Measurements from ENCODE around the gene ASIC5. TPM values are rescaled to one million over a fixed set of nuclear protein-coding genes. Genes with fewer than 3 reads are reported as not detected.
A peak's percentile ranks its signal among the peaks of the same experiment; 100 is the strongest.

The ASIC5 gene
- polyA plus RNA-seq, 1 of the 3 experiments (the other 2 are of a cell fraction): not detected

- no peaks in the 10 kb centered on the region for H3K27me3 ChIP-seq (ENCODE audit: insufficient read depth)
- H4K20me1 ChIP-seq (ENCODE audit: insufficient read depth): no peaks in the 10 kb centered on the region
- POLR2A ChIA-PET: no interaction called here
- no peaks in the 10 kb centered on the region for H3K36me3 ChIP-seq (replicated peaks in 1 of 2; ENCODE audit: control insufficient read depth in 1 of 2, insufficient read depth in 2 of 2, low read length in 1 of 2)
- no peaks in the 10 kb centered on the region for H3K9me3 ChIP-seq
- peaks cover 4% of the 10 kb centered on the region for H3F3A ChIP-seq (replicated peaks; ENCODE audit: insufficient read depth)
- no peaks in the 10 kb centered on the region for H3K9me2 ChIP-seq
- H2AFZ ChIP-seq (ENCODE audit: low read depth): no peak overlapping the region
- TF ChIP-seq MEF2A (IDR thresholded peaks at IDR 0.05; ENCODE audit: borderline replicate concordance, low read depth): no peak
- TF ChIP-seq, protein P1, sequence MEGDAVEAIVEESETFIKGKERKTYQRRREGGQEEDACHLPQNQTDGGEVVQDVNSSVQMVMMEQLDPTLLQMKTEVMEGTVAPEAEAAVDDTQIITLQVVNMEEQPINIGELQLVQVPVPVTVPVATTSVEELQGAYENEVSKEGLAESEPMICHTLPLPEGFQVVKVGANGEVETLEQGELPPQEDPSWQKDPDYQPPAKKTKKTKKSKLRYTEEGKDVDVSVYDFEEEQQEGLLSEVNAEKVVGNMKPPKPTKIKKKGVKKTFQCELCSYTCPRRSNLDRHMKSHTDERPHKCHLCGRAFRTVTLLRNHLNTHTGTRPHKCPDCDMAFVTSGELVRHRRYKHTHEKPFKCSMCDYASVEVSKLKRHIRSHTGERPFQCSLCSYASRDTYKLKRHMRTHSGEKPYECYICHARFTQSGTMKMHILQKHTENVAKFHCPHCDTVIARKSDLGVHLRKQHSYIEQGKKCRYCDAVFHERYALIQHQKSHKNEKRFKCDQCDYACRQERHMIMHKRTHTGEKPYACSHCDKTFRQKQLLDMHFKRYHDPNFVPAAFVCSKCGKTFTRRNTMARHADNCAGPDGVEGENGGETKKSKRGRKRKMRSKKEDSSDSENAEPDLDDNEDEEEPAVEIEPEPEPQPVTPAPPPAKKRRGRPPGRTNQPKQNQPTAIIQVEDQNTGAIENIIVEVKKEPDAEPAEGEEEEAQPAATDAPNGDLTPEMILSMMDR (IDR thresholded peaks at IDR 0.05): peak; percentile 44
- no peak for TF ChIP-seq FOXM1 (IDR thresholded peaks at IDR 0.05; ENCODE audit: low read depth)
- no peak for TF ChIP-seq TAF1 (IDR thresholded peaks at IDR 0.05; ENCODE audit: borderline replicate concordance, low read depth, low read length)
- no peaks in the 10 kb centered on the region for H3K4me1 ChIP-seq (ENCODE audit: control insufficient read depth in 1 of 2, insufficient read depth in 2 of 2, low read depth in 1 of 2, low read length in 1 of 2)
- H3K79me2 ChIP-seq (ENCODE audit: insufficient read depth): no peaks in the 10 kb centered on the region
- H3K9ac ChIP-seq: no peak overlapping the region
- CTCF ChIA-PET: interaction anchor here (0.8 to 3.0 kb wide), 8 partner anchors 9 to 1001 kb away, joined by 3 to 12 read pairs (median 4); partner anchors contain the start of gene GUCY1B1
- peak; percentile 15 for DNase-seq
- H3K4me3 ChIP-seq (ENCODE audit: low read depth in 2 of 2, low read length in 1 of 2): no peak overlapping the region
- no peak overlapping the region for H3K4me2 ChIP-seq
- H3K27ac ChIP-seq (ENCODE audit: low read depth in 2 of 2, low read length in 1 of 2): no peak overlapping the region
- 77% methylated on average over 3 of the region's 3 CpGs for WGBS (ENCODE audit: low lambda C conversion rate)
These were observed 70.1 kb downstream of the ASIC5 start for GRCh38 chr4:155795991-155796390.

DNA sequence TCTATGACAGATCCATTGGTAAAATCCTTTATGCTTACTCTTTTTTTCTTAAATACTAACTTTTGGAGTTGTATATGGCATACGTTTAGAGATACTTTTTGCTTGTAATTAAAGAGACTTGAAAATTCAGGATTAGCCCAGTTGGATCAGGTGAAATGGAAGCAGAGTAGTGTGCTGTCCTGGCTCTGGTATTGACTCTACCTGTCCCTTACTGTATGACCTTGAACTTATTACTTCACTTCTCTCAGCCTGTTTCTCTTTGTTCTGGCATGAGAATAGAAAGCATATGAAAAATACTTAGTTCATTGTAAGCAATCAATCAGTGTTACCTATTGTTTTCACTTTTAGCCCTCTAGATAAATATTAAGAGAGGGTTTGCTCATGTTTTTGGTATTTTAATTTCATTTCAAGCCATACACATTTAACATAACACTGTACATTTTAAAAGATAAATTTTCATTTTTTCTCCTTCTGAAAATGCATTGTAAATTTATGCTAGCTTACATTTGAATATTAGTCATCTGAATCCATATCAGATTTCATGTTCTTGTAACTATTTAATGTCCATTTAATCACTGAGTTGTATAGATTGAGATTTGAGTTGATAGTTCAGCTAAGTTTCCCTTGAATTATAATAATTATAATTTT, 71.4 kb downstream of the ASIC5 start:
- peaks cover 4% of the 10 kb centered on the region for H3F3A ChIP-seq (replicated peaks; ENCODE audit: insufficient read depth)
- TF ChIP-seq EP300 (IDR thresholded peaks at IDR 0.05; ENCODE audit: borderline replicate concordance in 1 of 2, low read depth in 1 of 2, low read length in 1 of 2) (no peak), FOXM1 (IDR thresholded peaks at IDR 0.05; ENCODE audit: low read depth) (no peak), NRF1 (IDR thresholded peaks at IDR 0.05; ENCODE audit: low read depth, low read length) (no peak), SMC3 (IDR thresholded peaks at IDR 0.05; ENCODE audit: low read depth, low read length) (no peak), FOSL2 (IDR thresholded peaks at IDR 0.05; ENCODE audit: borderline replicate concordance, low read depth) (no peak)
- TF ChIP-seq, protein P2, sequence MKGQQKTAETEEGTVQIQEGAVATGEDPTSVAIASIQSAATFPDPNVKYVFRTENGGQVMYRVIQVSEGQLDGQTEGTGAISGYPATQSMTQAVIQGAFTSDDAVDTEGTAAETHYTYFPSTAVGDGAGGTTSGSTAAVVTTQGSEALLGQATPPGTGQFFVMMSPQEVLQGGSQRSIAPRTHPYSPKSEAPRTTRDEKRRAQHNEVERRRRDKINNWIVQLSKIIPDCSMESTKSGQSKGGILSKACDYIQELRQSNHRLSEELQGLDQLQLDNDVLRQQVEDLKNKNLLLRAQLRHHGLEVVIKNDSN (IDR thresholded peaks at IDR 0.05; ENCODE audit: borderline replicate concordance, low read depth): no peak
- TF ChIP-seq, protein P3, sequence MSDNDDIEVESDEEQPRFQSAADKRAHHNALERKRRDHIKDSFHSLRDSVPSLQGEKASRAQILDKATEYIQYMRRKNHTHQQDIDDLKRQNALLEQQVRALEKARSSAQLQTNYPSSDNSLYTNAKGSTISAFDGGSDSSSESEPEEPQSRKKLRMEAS (IDR thresholded peaks at IDR 0.05; ENCODE audit: low read depth): no peak
- no peak for DNase-seq
- no peak overlapping the region for H3K4me3 ChIP-seq (ENCODE audit: low read depth in 2 of 2, low read length in 1 of 2)
- CTCF ChIA-PET: interaction anchor here (0.6 to 1.6 kb wide), 3 partner anchors 12 to 262 kb away, joined by 3 to 6 read pairs (median 3); no protein-coding TSS in a partner anchor
- H3K9me2 ChIP-seq: no peaks in the 10 kb centered on the region
- WGBS (ENCODE audit: low lambda C conversion rate): 50% methylated on average over 1 of the region's 1 CpG
- H3K9ac ChIP-seq: no peak overlapping the region
- H4K20me1 ChIP-seq (ENCODE audit: insufficient read depth): no peaks in the 10 kb centered on the region
- H3K4me1 ChIP-seq (ENCODE audit: control insufficient read depth in 1 of 2, insufficient read depth in 2 of 2, low read depth in 1 of 2, low read length in 1 of 2): no peaks in the 10 kb centered on the region
- no peaks in the 10 kb centered on the region for H3K79me2 ChIP-seq (ENCODE audit: insufficient read depth)
- no peaks in the 10 kb centered on the region for H3K9me3 ChIP-seq
- no peak overlapping the region for H3K4me2 ChIP-seq
- no peak overlapping the region; the same call in 1 of the 2 replicates for H2AFZ ChIP-seq (ENCODE audit: low read depth)
- no peak overlapping the region for H3K27ac ChIP-seq (ENCODE audit: low read depth in 2 of 2, low read length in 1 of 2)
- POLR2A ChIA-PET: no interaction called here
- no peaks in the 10 kb centered on the region for H3K36me3 ChIP-seq (replicated peaks in 1 of 2; ENCODE audit: control insufficient read depth in 1 of 2, insufficient read depth in 2 of 2, low read length in 1 of 2)
- no peaks in the 10 kb centered on the region for H3K27me3 ChIP-seq (ENCODE audit: insufficient read depth)
